ENCODE measurements around the gene PHLDB1. TPM values are rescaled to one million over a fixed set of nuclear protein-coding genes. Genes with fewer than 3 reads are reported as not detected.
"Not testable (repeated sequence)": the region's sequence is repeated elsewhere in the genome, so short reads cannot be mapped to it uniquely, and the experiment has no call there.

The PHLDB1 gene
- total RNA-seq (ENCODE audit: insufficient read depth, low replicate concordance): 70.3 TPM

DNA sequence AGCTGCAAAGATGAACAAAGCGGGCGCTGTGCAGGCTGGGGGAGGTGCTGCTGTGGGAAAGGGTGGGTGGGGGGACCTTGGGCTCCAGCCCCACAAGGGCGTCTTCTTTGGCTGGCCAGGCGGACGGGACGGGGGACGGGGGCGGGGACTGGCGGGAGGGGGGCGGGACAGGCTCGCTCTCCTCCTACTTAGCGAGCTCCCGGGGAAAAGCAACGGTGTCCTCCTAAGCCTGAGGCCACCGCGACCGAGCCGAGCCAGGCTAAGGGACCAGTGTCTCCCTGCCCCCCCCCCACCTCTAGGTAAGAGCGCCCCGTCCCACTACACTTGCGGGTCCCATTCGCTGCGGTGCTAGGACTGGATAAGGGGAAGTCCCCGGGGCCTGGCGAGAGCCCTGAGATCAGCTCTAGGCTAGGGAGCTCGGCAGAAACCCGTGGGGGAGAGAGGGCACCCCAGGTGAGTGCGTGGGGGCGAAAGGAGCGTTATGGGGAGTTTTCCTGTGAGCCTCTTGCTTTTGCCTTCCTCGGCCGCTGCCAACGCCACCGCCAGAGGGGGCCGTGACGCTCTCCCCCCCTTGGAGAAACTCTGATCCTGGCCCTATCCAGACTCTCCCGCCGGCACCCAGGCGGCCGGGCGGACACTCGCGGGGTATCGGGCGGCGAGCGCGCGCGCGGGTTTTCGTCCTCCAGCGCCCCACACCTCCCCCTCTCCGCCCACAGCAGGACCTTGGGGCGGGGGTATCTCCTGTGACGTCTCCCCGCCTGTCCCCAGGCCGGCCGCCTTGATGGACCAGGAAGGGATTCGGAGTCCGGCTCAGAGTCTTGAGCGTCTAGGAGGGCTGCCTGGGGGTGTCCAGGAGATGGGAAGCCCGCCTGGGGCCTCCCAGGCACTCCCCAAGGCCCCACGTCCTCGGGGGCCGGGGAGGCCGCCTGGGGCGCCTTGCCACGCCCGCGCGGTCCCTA, at the start of gene PHLDB1:
PHLDB1 (plus strand) TSS at position 215 of the 959 bp plus-strand sequence. CDS start 6,222 bp downstream, outside the sequence.
- peak; percentile 73 for DNase-seq (ENCODE audit: low spot score)

DNA sequence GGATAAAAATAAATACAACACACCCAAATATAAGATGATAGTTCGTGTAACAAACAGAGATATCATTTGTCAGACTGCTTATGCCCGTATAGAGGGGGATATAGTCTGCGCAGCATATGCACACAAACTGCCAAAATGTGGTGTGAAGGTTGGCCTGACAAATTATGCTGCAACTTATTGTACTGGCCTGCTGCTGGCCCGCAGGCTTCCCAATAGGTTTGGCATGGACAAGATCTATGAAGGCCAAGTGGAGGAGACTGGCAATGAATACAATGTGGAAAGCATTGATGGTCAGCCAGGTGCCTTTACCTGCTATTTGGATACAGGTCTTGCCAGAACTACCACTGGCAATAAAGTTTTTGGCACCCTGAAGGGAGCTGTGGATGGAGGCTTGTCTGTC, 46.6 kb upstream of the PHLDB1 start:
- no peak for DNase-seq (ENCODE audit: low spot score)

- DNase-seq (ENCODE audit: low spot score): peak; percentile 21
Observed at GRCh38 chr11:118565051-118565450, 42.4 kb upstream of the PHLDB1 start.

- DNase-seq (ENCODE audit: low spot score): no peak
Observed at GRCh38 chr11:118569670-118570069, 37.7 kb upstream of the PHLDB1 start.

DNA sequence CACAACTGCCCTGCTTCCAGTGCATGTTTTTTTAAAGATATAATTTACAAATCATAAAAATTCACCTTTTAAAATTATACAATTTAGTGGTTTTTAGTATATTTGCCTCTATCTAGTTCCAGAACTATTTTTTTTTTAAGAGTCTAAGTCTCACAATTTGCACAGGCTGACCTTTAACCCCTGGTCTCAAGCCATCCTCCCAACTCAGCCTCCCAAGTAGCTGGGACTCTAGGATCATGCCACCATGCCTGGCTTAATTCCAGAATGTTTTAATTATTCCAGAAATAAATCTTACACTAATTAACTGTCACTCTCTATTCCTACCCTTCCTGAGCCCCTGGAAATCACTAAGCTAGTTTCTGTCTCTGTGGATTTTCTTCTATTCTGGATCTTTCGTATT, 36.6 kb upstream of the PHLDB1 start:
- no peak for DNase-seq (ENCODE audit: low spot score)

DNA sequence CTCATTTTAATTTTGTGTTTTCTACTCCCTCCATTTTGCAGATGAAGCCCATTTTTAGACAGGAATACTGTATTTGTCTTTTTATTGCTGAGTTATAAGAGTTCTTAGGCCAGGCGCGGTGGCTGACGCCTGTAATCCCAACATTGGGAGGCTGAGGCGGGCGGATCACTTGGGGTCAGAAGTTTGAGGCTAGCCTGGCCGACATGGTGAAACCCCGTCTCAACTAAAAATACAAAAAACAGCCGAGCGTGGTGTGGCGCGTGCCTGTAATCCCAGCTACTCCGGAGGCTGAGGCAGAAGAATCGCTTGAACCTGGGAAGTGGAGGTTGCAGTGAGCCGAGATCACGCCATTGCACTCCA, 35.7 kb upstream of the PHLDB1 start:
- DNase-seq (ENCODE audit: low spot score): peak; percentile 27

DNA sequence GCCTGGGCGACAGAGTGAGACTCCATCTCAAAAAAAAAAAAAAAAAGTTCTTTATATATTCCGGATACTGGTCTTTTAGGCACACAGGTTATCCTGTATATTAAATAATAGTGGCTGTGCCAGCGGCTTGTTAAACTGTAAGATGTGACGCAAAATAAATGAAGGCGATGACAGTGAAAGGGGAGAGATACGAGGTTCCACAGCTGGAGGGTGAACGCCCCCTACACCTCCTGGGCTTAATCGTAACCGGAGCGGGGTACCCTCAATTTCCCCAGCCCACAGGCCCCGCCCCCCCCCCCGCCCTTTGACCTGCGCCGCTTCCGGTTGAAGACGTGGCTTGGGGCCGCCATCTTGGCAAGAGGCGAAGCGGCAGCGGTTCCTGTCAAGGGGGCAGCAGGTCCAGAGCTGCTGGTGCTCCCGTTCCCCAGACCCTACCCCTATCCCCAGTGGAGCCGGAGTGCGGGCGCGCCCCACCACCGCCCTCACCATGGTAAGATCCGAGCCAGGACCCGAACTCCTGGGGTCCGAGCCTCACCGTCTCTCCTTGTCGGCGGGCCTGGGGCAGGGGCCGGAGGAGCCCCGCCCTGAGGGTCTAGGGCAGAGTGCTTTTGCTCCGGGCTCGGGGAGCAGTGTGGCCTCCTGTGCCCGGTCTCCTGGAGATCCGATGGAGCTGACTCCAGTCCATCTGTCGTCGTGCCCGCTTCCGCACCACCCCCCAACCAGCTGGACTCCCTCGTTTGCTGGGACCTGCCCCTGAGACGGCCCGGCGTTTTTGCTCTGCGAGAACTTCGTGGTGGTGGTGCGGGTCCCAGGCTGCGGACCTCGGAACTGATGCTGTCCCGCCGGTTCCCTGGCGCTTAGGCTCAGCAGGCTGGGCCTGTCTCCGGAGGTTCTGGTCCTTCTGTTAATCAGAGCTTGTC, 35.1 kb upstream of the PHLDB1 start, which contains the start of gene ARCN1:
ARCN1 (plus strand) TSS at position 349 of the 920 bp plus-strand sequence; CDS start at position 488, 139 bp downstream.
- peak; percentile 88 for DNase-seq (ENCODE audit: low spot score)

DNA sequence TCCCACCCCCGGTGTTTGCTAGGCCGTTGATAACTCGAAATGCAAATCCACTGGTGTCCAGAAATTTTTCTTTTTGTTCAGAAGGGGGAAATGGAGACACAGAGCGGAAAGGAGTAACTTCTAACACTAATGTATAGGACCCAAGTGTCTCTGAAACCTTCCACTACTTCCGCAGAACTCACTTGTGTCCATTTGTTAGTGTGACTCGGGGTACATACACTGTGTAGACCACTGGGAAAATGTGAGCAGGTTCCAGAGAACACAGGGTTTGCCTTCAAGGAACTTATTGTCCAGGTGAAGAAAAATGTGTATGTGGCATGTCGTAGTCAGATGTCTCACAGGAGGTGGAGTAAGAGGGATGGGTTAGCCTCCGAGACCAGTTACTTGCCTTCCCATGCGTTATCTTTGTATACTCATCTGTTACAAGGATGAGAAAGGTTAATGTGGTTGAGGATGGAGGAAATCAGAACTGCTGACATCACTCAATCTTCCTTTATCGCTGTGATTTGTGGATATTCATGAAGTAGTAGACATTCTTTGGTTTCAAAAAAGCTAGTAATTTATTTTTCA, 34.3 kb upstream of the PHLDB1 start:
- peak; percentile 58 for DNase-seq (ENCODE audit: low spot score)

- no peak for DNase-seq (ENCODE audit: low spot score)
Observed at GRCh38 chr11:118574636-118575035, 32.8 kb upstream of the PHLDB1 start.

DNA sequence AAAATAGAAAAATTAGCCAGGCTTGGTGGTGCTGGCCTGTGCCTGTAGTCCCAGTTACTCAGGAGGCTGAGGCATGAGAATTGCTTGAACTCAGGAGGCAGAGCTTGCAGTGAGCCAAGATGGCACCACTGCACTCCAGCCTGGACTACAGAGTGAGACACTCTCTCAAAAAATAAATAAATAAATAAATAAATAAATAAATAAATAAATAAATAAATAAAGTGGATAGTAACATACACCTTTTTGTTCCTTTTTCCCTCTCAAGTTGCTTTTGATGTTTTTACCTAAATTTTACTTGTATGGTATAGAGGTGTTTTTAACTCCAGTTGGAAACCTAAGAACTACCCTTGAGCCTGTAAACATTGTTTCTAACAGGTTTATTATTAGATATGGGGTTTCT, 29.4 kb upstream of the PHLDB1 start:
- DNase-seq (ENCODE audit: low spot score): not testable (repeated sequence)

DNA sequence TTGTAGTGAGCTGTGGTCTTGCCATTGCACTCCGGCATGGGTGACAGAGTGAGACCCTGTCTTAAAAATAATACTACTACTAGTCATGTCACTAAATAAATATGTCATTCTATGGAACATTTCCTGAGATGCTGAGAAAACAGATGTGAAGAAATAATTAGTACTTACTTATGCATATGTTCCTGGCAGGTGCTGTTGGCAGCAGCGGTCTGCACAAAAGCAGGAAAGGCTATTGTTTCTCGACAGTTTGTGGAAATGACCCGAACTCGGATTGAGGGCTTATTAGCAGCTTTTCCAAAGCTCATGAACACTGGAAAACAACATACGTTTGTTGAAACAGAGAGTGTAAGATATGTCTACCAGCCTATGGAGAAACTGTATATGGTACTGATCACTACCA, 26.4 kb upstream of the PHLDB1 start:
- DNase-seq (ENCODE audit: low spot score): peak; percentile 34

DNA sequence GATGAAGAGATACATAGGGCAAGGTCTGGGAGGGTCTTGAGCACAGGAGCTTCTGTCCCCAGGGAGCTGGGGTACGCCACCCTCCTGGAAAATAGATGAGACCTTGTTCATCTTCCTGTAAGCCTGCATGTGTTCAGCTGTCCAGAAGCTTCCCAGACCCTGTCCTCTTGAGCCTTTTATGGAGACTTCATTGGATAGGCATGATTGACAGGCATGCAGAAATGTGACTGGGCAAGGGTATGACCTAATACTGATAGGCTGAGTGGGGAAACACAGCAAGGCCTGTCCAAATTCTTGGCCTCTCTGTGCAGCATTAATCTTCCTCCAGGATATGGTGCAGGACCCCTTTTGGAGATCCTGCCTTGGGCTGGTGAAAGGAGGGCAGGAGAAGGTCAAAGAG, 19.5 kb upstream of the PHLDB1 start:
- DNase-seq (ENCODE audit: low spot score): no peak

GRCh38 chr11:118592616-118593367, 14.6 kb upstream of the PHLDB1 start:
- no peak for DNase-seq (ENCODE audit: low spot score)

- DNase-seq (ENCODE audit: low spot score): peak; percentile 43
Observed at GRCh38 chr11:118594984-118595383, 12.4 kb upstream of the PHLDB1 start.

GRCh38 chr11:118596224-118597146, 10.9 kb upstream of the PHLDB1 start:
- no peak for DNase-seq (ENCODE audit: low spot score)

GRCh38 chr11:118597556-118597955, 9.9 kb upstream of the PHLDB1 start:
- DNase-seq (ENCODE audit: low spot score): no peak

GRCh38 chr11:118602331-118602730, 5.1 kb upstream of the PHLDB1 start:
- peak; percentile 88 for DNase-seq (ENCODE audit: low spot score)

GRCh38 chr11:118603709-118604108, 3.7 kb upstream of the PHLDB1 start:
- not testable (repeated sequence) for DNase-seq (ENCODE audit: low spot score)

GRCh38 chr11:118604566-118604965, 2.8 kb upstream of the PHLDB1 start:
- no peak for DNase-seq (ENCODE audit: low spot score)
